Fibroblast of lung (primary cell): ENCODE data around the gene CBY3.
"Not testable (repeated sequence)": the region's sequence is repeated elsewhere in the genome, so short reads cannot be mapped to it uniquely, and the experiment has no call there.

Experiments
- EZH2 ChIP-seq: IDR thresholded peaks from 2 replicates; pipeline ENCODE4 v1.5.1; 2012; ENCODE audit warnings: low read length, control low read depth, mild to moderate bottlenecking; ENCODE audit errors: missing control alignments
- TF ChIP-seq, protein P1 (sequence below), 2 donors: IDR thresholded peaks in 1 of 2; conservative IDR thresholded peaks in 1 of 2; 1 replicate in 1 of 2; 2 replicates in 1 of 2; pipeline ENCODE4 v1.5.1; 2011 to 2012; ENCODE audit warnings: low read length in 2 of 2, control low read depth in 1 of 2, inconsistent platforms in 1 of 2, low read depth in 1 of 2, mild to moderate bottlenecking in 1 of 2

DNA sequence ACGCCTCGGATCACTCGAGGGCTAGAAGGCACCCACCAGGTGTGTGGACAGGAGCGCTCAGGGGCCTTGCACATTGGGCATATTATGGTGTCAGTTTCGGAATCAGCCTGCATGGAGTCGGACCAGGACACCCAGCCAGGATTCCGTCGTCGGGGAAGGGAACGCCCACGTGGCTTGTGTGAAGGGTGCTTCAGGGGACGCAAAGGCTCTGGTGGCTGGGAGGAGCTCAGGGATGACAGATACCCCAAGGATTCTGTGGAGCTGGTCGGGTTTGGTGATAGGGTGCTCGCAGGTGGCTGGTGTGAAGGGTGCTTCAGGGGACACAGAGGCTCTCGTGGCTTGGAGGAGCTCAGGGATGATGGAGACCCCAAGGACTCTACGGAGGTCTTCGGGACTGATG is 38.2 kb downstream of the CBY3 start:
- TF ChIP-seq, protein P1, sequence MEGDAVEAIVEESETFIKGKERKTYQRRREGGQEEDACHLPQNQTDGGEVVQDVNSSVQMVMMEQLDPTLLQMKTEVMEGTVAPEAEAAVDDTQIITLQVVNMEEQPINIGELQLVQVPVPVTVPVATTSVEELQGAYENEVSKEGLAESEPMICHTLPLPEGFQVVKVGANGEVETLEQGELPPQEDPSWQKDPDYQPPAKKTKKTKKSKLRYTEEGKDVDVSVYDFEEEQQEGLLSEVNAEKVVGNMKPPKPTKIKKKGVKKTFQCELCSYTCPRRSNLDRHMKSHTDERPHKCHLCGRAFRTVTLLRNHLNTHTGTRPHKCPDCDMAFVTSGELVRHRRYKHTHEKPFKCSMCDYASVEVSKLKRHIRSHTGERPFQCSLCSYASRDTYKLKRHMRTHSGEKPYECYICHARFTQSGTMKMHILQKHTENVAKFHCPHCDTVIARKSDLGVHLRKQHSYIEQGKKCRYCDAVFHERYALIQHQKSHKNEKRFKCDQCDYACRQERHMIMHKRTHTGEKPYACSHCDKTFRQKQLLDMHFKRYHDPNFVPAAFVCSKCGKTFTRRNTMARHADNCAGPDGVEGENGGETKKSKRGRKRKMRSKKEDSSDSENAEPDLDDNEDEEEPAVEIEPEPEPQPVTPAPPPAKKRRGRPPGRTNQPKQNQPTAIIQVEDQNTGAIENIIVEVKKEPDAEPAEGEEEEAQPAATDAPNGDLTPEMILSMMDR (conservative IDR thresholded peaks at IDR 0.05 in 1 of 2, IDR thresholded peaks at IDR 0.05 in 1 of 2; ENCODE audit: low read depth in 1 of 2, low read length in 2 of 2) = not testable (repeated sequence)
- not testable (repeated sequence) for TF ChIP-seq EZH2
